Measurements from ENCODE around the gene DIAPH3. TPM values are rescaled to one million over a fixed set of nuclear protein-coding genes. Genes with fewer than 3 reads are reported as not detected.

Gene DIAPH3
- total RNA-seq, 2 donors from 2014 or later: 0.35 to 1.1 TPM

DNA sequence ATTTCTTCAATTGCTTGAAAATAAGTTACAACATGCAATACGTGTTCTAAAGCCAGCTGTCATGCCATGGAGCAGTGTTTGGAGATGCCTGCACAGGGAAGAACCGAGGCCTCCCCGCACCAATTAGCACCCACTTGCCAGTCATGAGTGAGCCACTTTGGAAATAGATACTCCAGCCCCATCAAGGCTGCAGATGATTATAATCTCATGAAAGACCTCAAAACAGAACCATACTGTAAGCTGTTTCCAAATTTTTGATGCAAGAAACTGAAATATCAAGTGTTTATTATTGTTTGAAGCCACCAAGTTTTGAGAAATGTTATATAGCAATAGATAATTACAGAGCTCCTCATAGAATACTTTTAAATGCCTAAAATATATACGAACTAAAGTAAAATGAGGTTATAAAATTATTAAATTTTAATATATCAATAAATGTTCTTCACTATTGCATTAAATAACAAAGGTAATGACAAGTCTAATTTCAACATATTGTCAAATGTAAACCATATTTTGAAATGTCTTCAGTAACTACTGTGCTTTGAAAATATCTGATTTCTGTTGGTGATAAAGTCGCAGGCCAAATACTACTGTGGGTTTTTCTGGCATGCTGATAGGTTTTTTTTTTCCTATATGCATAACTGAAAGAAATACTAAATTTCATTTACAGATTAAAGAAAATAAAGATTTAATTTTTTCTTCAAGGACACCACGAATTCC lies 43.0 kb downstream of the DIAPH3 start:
- DNase-seq (ENCODE audit: low spot score): no peak
- no peaks in the 10 kb centered on the region for H3K9me3 ChIP-seq
- H3K27ac ChIP-seq: no peak overlapping the region
- H3K36me3 ChIP-seq: no peaks in the 10 kb centered on the region
- no peaks in the 10 kb centered on the region for H3K27me3 ChIP-seq
- H3K4me1 ChIP-seq: no peaks in the 10 kb centered on the region
- TF ChIP-seq, protein P1, sequence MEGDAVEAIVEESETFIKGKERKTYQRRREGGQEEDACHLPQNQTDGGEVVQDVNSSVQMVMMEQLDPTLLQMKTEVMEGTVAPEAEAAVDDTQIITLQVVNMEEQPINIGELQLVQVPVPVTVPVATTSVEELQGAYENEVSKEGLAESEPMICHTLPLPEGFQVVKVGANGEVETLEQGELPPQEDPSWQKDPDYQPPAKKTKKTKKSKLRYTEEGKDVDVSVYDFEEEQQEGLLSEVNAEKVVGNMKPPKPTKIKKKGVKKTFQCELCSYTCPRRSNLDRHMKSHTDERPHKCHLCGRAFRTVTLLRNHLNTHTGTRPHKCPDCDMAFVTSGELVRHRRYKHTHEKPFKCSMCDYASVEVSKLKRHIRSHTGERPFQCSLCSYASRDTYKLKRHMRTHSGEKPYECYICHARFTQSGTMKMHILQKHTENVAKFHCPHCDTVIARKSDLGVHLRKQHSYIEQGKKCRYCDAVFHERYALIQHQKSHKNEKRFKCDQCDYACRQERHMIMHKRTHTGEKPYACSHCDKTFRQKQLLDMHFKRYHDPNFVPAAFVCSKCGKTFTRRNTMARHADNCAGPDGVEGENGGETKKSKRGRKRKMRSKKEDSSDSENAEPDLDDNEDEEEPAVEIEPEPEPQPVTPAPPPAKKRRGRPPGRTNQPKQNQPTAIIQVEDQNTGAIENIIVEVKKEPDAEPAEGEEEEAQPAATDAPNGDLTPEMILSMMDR (IDR thresholded peaks at IDR 0.05): no peak
- H3K4me3 ChIP-seq: no peak overlapping the region

DNA sequence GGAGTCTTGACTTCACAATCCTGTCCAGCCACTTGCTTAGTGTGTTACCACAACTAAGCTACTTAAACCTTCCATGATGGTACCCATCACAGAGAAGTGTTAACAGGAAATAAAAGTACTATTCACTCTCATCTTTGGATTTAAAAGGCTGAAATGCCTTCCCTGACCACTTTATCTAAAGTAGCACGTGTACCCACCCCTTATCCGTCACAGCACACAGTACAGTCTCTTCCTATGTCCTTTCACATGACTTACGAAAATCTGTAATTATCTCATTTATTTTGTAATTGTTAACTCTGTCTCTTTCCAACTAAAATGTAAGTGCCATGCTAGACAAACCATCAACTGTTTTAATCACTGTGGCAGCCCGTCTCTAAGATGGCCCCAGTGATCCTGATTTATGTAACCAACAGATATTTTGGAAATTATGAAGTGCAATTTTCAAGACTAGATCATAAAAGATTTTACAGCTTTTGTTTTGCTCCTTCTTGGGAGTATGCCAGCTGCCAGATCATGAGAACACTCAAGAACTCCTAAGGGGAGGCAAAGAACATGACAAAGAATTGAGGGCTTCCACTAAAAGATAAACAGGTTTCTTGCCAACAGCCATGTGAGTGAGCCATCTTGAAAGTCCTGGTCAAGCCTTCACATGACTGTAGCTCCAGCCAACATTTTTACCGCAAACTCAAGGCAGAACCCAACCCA lies 44.9 kb downstream of the DIAPH3 start:
- TF ChIP-seq, protein P1 (IDR thresholded peaks at IDR 0.05): no peak
- Histone ChIP-seq H3K36me3 (no peaks in the 10 kb centered on the region), H3K27me3 (no peaks in the 10 kb centered on the region), H3K4me1 (no peaks in the 10 kb centered on the region), H3K9me3 (peaks cover 0 to 6% of the 10 kb centered on the region in 2 donors), H3K27ac (no peak overlapping the region), H3K4me3 (no peak overlapping the region)
- DNase-seq (ENCODE audit: low spot score): no peak

DNA sequence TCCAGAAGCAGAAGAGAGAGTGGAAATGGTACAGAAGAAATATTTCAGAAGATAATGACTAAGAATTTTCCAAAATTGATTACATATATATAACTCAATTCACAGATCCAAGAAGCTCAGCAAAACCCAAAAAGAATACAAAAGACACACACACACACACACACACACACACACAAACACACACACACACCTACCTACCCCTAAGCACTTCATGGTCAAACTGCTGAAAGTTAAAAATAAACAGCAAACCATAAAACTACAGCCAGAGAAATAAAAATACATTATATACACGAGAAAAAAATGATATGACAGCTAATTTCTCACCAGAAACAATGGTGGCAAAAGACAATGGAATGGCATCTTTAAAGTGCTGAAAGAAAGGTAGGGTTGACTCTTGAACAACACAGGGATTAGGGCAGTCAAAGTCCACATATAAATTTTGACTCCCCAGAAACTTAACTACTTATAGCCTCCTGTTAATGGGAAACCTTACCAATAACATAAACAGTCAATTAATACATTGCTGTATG lies 49.2 kb downstream of the DIAPH3 start:
- Histone ChIP-seq H3K27ac (no peak overlapping the region), H3K27me3 (no peaks in the 10 kb centered on the region), H3K4me3 (no peak overlapping the region), H3K4me1 (no peaks in the 10 kb centered on the region), H3K9me3 (peaks cover 0 to 6% of the 10 kb centered on the region in 2 donors), H3K36me3 (no peaks in the 10 kb centered on the region)
- no peak for DNase-seq (ENCODE audit: low spot score)
- TF ChIP-seq, protein P1 (IDR thresholded peaks at IDR 0.05): no peak

DNA sequence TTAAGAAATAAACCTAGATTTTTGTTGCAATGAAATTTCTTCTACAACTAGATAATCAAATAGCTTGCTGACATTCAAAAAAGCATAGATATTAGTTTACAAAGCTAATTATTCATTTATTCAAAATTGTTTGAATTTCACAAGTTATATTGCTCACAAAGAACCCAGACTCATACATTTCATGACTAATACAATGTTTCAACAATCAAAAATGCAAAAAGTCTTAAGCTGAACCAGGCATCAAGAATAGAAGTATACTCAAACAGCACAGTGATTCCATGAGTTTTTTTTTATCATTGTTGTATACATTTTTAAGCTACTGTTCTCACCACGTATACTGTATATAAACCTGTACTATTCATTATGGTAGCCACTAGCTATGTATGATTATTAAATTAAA lies 51.0 kb downstream of the DIAPH3 start:
- TF ChIP-seq, protein P1 (IDR thresholded peaks at IDR 0.05): no peak
- H3K27me3 ChIP-seq: no peaks in the 10 kb centered on the region

DNA sequence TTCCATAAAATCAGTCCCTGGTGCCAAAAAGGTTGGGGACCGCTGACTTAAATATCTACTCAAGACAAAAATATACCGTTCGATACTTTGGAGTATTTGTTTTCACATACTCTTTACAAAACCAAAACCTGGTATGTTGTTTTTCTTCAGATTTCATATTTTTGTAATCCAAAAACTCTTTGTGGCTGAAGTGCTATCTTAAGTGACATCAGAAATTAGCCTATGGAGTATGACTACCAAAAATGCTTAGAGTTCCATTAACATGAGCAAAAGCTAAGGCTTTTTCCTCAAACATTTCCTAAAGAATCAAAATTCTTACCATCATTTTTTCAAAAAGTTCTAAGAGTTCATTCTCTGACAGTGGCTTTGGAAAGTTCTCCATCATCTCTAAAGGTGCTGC lies 52.0 kb downstream of the DIAPH3 start:
- no peaks in the 10 kb centered on the region for H3K27me3 ChIP-seq
- peaks cover 0 to 6% of the 10 kb centered on the region in 2 donors for H3K9me3 ChIP-seq
- no peaks in the 10 kb centered on the region for H3K4me1 ChIP-seq
- TF ChIP-seq, protein P1 (IDR thresholded peaks at IDR 0.05): no peak
- DNase-seq (ENCODE audit: low spot score): no peak
- no peak overlapping the region for H3K4me3 ChIP-seq
- no peaks in the 10 kb centered on the region for H3K36me3 ChIP-seq
- H3K27ac ChIP-seq: no peak overlapping the region

More for the DNA sequence above, 51.0 kb downstream of the DIAPH3 start:
- peaks cover 0 to 6% of the 10 kb centered on the region in 2 donors for H3K9me3 ChIP-seq
- no peak for DNase-seq (ENCODE audit: low spot score)
- H3K36me3 ChIP-seq: no peaks in the 10 kb centered on the region
- no peak overlapping the region for H3K4me3 ChIP-seq
- no peak overlapping the region for H3K27ac ChIP-seq
- H3K4me1 ChIP-seq: no peaks in the 10 kb centered on the region

All from right atrium auricular region (tissue), 2 donors.